Measurements from ENCODE around the gene CPLX4.

Gene CPLX4, protein sequence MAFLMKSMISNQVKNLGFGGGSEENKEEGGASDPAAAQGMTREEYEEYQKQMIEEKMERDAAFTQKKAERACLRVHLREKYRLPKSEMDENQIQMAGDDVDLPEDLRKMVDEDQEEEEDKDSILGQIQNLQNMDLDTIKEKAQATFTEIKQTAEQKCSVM

GRCh38 chr18:59318460-59319050 is at the start of gene CPLX4:
TSS of gene CPLX4 (minus strand) at chr18:59318649. CDS start at chr18:59318462, 187 bp downstream.
- no peak within 1 kb of the TSS for H3K4me3 ChIP-seq (ENCODE audit: low read depth, low read length)
- no peak for TF ChIP-seq CTCF (IDR thresholded peaks at IDR 0.05; ENCODE audit: low read depth, low read length, missing control alignments)
- in situ Hi-C loops (cut with HindIII; ENCODE audit: low sequenced_read_pairs): no loop called here
- no peak for DNase-seq (ENCODE audit: low read depth)

- in situ Hi-C loops (cut with HindIII; ENCODE audit: low sequenced_read_pairs): no loop called here
- DNase-seq (ENCODE audit: low read depth): no peak
- no peak for TF ChIP-seq CTCF (IDR thresholded peaks at IDR 0.05; ENCODE audit: low read depth, low read length, missing control alignments)
- H3K4me3 ChIP-seq (ENCODE audit: low read depth, low read length): no peak overlapping the region
These were observed 41.9 kb upstream of the CPLX4 start for GRCh38 chr18:59360381-59360780.

GRCh38 chr18:59359576-59359952 is 41.1 kb upstream of the CPLX4 start:
- in situ Hi-C loops (cut with HindIII; ENCODE audit: low sequenced_read_pairs): no loop called here
- peak overlapping the region; percentile 93 for H3K4me3 ChIP-seq (ENCODE audit: low read depth, low read length)
- no peak for DNase-seq (ENCODE audit: low read depth)
- no peak for TF ChIP-seq CTCF (IDR thresholded peaks at IDR 0.05; ENCODE audit: low read depth, low read length, missing control alignments)

GRCh38 chr18:59358712-59359575 is 40.5 kb upstream of the CPLX4 start, which contains the start of gene LMAN1:
TSS of gene LMAN1 (minus strand) at chr18:59359265. CDS start at chr18:59359244, 21 bp downstream.
- TF ChIP-seq CTCF (IDR thresholded peaks at IDR 0.05; ENCODE audit: low read depth, low read length, missing control alignments): no peak
- in situ Hi-C loops (cut with HindIII; ENCODE audit: low sequenced_read_pairs): no loop called here
- DNase-seq (ENCODE audit: low read depth): peak; percentile 82
- H3K4me3 ChIP-seq (ENCODE audit: low read depth, low read length): peak within 1 kb of the TSS; percentile 93

- DNase-seq (ENCODE audit: low read depth): peak; percentile 49
- in situ Hi-C loops (cut with HindIII; ENCODE audit: low sequenced_read_pairs): no loop called here
- TF ChIP-seq CTCF (IDR thresholded peaks at IDR 0.05; ENCODE audit: low read depth, low read length, missing control alignments): no peak
- peak overlapping the region; percentile 93 for H3K4me3 ChIP-seq (ENCODE audit: low read depth, low read length)
These were observed 39.9 kb upstream of the CPLX4 start for GRCh38 chr18:59358414-59358711.

DNA sequence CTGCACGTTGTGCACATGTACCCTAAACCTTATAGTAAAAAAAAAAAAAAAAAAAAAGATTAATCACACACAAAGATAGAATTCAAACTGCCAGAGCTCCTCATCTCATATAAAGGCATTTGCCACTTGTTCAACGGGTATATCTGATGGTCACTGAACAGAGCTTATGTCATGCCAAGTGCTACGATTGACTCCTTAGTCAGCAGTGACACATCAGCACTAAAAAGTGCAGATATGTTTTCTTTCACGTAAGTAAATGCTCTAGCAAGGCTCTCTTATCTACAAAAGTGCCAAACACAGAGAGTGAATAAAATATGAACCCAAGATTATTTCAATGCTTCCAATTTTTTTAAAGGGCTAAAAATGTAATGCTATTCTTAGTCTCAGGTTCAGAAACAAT is 39.5 kb upstream of the CPLX4 start:
- no peak for TF ChIP-seq CTCF (IDR thresholded peaks at IDR 0.05; ENCODE audit: low read depth, low read length, missing control alignments)
- in situ Hi-C loops (cut with HindIII; ENCODE audit: low sequenced_read_pairs): no loop called here
- H3K4me3 ChIP-seq (ENCODE audit: low read depth, low read length): peak overlapping the region; percentile 93
- DNase-seq (ENCODE audit: low read depth): no peak
